ENCODE results near the gene OR2V2.

- TF ChIP-seq, protein P1, sequence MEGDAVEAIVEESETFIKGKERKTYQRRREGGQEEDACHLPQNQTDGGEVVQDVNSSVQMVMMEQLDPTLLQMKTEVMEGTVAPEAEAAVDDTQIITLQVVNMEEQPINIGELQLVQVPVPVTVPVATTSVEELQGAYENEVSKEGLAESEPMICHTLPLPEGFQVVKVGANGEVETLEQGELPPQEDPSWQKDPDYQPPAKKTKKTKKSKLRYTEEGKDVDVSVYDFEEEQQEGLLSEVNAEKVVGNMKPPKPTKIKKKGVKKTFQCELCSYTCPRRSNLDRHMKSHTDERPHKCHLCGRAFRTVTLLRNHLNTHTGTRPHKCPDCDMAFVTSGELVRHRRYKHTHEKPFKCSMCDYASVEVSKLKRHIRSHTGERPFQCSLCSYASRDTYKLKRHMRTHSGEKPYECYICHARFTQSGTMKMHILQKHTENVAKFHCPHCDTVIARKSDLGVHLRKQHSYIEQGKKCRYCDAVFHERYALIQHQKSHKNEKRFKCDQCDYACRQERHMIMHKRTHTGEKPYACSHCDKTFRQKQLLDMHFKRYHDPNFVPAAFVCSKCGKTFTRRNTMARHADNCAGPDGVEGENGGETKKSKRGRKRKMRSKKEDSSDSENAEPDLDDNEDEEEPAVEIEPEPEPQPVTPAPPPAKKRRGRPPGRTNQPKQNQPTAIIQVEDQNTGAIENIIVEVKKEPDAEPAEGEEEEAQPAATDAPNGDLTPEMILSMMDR (IDR thresholded peaks at IDR 0.05): no peak
- no peak for TF ChIP-seq POLR2A (IDR thresholded peaks at IDR 0.05)
These were observed 19.7 kb downstream of the OR2V2 start for GRCh38 chr5:181166812-181167733.
